Germinal center (tissue), 1 donor: Measurements from ENCODE around the gene ANKRD13B.

Source experiments
- DNase-seq: peaks from one replicate; pipeline ENCODE4 v3.0.0; 2012; ENCODE audit warnings: mixed read lengths, low spot score

The ANKRD13B gene

DNA sequence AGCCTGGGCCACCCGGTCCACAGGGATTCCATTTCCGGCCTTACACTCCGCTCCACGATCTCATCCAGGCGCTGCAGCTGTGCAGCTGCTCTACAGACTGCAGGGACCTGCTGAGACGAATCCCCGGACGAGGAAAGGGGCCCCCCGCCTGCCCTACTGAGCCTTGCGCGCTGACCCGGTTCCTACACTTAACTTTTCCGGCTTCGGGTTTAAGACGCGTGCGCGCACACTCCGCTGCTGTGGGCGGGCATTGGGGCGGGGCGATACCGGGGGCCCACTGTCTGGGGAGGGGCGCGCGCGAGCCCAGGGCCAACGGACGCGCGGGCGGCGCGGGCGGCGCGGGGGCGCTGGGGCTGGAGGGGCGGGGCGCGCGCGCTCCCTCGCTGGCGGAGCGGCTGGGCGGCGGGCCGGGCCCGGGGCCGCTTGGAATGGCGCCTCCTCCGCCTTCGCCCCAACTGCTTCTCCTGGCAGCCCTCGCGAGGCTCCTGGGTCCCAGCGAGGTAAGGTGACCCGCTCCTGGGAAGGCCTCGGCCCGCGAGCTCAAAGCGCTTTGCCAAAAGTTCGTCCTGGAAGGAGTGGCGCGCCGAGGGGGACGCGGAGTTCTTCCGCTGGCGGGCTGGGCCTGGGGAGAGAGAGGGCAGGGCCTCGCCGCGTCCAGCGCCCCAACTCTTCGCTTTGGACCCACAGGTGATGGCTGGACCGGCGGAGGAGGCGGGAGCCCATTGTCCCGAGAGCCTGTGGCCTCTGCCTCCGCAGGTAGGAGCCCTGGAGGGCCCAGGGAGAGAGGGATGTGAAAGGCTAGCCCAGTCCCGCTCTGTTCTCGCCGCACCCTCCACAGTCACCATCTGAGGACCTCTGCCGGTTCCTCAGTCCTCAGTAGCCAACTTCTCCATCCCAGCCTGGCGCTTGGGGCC, 24.3 kb upstream of the ANKRD13B start, which contains the start of gene TP53I13:
Gene TP53I13, plus strand, starts transcription at position 371 of the 914 bp plus-strand sequence. Its CDS starts 58 bp downstream, at position 429.
- peak; percentile 91 for DNase-seq

DNA sequence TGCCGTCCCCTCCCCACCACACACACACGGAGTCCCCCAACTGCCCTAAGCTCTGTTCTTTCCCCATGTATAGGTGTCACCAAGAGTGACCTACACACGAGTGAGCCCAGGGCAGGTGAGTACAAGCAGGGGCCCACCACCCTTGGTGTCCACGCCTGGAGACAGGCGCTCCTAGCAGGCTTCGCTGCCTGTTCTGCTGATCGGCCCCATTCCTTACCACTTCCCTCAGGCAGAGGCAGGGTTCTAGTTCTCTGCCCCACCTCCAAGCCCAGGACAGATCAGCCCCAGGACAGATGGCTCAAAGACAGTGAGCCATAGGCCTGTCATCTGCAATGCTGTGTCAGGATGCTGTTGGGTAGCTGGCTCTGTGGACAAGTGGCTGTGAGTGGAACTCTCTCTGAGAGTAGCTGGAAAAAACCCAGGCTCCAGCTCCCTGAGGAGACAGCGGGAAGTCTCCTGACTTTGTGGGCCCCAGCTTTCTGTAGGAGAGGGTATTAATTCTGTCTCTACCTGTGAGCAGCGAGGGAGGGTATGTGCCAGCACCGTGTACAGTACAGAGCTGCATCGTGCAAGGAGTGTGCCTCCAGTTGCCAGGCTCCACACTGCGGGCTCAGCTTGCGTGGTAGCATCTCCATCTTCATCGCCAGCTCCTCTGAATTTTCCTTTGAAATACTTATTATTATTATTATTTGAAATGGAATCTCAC, 23.5 kb upstream of the ANKRD13B start:
- DNase-seq: no peak

DNA sequence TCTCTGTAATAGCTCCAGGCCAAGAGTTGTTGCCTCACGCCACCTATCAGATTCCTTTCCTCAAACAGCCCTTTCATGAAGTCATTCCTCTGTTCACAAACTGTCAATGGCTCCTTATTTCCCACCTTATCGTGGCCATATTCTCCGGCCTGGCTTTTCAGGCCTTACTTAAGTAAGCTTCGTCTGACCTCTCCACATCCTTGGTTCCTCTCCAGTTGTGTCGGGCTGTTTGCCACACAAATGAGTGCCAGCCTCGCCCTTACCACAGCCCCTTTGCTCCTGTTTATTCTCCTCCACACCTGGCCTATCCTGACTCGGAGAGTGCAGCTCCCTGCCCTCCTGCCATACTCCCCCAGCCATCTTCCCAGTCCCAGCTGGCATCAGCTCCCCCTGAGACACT, 22.4 kb upstream of the ANKRD13B start:
- DNase-seq: no peak

DNA sequence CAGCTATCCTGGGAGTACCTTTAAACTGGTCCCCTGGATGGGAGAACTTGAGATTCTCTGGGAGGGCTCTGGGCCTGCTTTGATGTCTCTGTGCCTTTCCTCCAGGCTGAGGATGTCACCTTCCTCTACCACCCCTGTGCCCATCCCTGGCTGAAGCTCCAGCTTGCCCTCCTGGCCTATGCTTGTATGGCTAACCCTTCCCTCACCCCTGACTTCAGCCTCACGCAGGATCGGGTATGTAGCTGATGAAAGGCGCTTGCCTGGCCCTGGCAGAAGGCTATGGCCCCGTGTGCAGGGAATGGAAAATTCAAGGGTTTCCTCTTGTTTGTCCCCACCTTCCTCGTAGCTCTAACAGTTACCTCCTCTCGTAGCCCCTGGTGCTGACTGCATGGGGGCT, 21.4 kb upstream of the ANKRD13B start:
- DNase-seq: no peak

DNA sequence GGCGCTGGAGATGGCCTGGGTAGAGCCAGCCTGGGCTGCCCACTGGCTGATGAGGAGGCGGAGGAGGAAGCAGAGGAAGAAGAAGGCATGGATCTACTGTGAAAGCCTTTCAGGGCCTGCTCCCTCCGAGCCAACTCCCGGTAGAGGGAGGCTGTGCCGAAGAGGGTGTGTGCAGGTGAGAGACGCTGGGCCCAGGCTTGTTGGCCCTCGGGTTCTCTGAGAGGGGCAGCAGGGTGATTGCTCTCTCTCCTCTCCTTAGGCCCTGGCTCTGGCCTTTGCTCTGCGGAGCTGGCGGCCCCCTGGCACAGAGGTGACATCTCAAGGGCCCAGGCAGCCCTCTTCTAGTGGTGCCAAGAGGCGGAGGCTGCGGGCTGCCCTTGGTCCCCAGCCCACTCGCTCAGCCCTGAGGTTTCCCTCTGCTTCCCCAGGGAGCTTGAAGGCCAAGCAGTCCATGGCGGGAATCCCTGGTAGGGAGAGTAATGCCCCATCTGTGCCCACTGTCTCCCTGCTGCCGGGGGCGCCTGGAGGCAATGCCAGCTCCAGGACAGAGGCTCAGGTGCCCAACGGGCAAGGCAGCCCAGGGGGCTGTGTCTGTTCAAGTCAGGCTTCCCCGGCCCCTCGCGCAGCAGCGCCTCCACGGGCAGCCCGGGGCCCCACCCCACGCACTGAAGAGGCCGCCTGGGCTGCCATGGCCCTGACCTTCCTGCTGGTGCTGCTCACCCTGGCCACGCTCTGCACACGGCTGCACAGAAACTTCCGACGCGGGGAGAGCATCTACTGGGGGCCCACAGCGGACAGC, 20.9 kb upstream of the ANKRD13B start:
- no peak for DNase-seq

DNA sequence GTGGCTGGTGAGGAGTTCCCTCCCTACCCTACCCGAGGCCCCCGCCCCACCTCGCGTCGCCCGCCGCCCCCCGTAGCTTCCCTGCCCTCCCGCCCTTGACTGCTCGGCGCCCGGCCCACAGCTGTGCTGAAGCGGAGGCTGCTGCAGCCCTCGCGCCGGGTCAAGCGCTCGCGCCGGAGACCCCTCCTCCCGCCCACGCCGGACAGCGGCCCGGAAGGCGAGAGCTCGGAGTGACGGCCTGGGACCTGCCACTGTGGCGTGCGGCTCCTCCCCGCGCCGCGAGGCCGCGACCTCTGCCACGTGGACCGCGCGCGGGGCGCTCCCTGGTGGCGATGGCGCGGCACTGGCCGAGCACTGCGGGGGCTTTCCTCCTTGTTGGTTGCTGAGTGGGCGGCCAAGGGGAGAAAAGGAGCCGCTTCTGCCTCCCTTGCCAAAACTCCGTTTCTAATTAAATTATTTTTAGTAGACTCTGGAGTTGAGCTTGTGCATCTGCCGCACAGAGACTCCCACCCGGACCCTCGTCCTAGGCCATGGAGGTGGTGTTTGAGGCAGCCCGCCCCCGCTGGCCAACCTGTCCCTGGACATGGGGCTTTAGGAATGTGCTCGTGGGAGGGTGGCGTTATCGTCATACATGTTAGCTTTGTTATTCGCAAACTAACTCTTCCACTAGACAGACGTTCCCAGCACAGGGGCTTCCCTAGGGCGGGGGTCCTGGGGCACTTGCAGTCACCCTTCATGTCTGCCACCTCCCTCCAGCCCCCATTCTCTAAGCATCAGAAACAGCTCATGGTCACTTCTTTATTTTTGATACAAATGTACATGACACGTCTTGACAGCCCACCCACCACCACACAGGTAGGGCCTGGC, 20.0 kb upstream of the ANKRD13B start:
- DNase-seq: peak; percentile 65

DNA sequence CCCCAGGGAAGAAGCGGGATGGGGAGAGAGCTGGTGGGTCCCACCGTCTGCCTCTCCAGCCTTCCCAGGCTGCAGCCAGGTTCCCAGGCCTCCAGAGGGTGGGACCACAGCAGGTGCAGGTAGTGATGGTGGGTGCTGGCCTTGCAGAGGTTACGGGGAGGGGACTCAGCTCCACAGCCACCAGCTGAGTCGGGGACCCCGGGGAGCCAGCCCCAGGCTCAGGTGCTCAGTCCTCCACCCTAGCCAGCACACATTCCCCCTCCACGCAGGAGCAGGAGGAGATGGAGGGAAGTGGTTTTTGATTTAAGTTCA, 19.4 kb upstream of the ANKRD13B start:
- no peak for DNase-seq

DNA sequence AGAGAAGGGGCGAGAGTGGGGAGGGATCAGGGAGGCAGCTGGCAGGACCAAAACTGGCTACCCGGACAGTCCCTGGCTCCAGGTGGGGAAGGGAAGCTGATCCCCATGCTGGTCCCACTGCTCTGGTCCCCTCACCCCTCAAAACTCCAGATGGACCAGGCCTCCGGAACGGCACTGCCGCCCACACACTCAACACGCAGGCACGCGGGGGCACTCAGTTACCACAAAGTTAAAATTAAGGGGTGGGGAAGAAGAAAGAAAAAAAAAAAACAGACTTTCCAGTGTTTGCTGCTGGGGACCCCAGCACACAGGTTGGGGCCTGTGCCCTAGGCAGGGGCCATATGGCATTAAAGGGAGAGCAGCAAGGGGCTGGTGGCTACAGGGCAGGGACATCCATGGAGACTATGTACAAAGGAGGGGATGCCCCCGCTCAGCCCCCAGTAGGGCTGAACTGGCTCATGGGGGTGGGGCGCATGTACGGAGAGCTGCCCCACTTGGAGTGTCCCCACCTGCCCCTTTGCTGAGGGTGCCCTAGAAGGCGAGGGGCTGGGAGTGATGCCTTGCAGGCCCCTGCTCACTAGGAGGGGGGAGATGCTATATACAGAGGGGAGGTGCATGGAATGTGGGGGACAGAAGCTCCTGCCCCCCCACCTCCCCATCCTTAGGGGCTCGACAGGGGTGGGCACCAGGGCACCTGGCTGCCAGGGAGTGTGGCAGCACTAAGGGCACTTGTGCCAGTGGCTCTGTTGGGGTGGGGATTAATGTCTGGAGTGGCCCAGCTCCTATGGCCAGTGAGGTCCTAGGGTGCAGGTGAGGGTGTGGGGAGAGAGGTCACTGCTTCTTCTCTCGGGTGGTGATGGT, 18.8 kb upstream of the ANKRD13B start:
- DNase-seq: no peak

DNA sequence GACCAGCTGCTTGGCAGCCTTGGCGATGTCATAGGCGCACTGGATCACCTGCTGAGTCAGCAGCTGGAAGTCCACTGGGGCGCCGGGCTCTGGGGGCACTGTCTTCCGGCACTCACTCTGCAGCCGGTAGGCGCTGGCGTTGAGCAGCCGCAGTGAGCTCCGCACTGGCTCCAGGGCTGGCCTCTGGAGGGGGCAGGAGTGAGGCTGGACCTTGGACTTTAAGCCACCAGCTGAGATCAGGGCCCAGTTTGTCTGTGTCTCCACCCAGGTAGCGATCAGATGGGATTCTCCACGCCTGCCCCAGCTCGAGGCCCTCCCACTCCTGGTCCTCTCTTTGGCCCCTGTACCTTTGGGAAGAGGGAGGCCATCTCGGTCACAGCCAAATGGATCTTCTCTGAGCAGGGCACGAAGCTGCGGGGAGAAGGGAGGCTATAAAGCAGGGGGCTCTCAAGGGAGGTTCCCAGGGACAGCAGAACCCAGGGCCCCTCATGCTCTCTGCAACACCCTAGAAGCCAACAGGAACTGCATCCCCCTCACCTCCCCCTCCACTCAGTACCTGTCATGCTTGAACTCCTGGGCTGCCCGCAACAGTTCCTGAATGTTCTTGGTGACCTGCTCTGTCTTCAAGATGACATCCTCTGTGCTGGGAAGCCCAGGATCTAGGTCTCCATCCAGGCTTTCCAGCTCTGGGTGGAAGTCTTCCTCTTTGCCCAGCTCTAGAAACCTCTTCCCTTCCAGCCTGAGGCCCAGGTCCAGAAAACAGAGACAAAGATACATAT, 18.0 kb upstream of the ANKRD13B start:
- DNase-seq: no peak

DNA sequence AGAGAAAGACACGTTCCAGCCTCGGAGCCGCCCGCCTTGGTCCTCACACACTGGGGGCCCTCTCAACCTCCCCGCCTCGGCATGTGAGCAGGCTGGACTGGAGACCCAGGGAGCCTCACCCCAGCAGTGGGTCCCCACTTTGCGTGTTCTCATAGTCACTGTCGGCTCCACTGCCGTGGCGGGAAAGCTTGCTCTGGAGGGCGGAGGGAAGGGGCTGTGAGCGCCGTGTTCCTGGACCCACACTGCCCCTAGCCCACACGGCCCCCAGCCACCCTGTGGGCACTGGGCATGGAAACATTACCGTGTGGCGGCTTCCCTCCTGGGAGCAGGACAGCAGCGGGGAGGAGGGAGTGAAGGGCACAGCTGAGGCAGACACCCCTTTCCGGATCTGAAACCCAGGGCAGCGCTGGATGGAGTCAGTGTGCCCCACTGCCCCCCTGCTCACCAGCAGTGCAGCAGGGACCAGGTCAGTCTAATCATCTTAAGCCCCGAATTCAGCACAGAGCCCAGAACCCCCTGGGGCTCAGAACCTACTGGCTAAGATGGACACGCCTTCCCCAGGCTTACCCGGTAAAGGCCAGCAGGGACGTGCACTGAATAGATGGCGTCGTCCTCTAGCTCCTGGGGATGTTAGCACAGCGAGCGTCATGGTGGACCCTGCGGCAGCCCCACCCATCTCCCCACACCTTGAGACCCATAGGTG, 17.3 kb upstream of the ANKRD13B start:
- no peak for DNase-seq

DNA sequence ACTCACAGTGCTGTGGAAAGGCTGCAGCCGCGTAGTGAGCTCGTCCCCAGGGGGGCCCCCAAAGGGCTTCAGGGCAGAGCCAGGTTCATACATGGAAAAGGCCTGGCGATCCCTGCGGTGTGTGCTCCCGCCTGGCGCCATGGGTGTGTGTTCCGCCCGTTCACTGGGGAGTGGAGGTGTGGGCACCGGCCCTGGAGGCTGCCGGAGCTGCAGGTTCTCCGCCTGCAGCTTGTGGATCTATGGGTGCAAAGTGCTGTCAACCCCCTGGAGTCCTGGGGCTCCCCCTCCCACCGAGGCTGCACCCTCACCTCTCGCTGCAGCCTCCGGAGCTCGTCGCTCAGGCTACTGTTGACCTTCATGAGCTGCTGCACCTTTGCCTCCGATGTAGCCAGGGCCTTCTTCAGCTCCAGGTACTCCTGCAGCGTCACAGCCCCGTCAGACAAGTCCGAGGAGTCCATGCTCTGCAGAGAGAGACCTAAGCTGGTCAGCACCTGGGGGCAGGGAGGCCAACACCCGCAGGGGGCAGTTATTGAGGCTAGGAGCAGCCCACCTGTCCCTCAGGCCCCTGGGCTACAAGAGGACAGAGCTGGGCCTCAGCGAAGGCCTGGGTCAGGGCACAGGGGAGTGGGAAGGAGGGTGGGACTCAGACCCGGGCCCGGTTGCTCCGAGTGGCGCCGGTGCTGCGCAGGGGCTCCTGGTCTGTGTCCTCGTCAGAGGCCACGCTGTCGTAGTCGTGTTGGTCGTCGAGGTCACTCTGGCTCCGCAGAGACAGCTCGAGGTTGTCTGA, 16.5 kb upstream of the ANKRD13B start:
- DNase-seq: no peak

DNA sequence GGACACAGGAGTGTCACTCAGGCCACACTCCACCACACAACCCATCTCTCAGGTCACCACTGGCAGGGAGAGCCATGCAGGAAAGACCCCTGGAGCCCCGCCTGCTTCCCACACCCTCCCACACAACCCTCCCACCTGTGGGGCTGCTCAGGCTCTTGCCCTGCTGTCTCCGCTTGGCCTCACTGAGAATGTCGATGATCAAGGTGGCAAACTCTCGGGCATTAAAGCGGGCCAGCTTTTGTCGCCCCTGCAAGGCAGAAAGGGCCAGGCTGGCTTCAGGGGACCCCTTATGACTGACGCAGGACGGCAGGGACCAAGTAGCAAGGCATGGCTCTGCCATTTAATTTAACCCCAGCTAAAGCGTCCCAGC, 15.9 kb upstream of the ANKRD13B start:
- no peak for DNase-seq

DNA sequence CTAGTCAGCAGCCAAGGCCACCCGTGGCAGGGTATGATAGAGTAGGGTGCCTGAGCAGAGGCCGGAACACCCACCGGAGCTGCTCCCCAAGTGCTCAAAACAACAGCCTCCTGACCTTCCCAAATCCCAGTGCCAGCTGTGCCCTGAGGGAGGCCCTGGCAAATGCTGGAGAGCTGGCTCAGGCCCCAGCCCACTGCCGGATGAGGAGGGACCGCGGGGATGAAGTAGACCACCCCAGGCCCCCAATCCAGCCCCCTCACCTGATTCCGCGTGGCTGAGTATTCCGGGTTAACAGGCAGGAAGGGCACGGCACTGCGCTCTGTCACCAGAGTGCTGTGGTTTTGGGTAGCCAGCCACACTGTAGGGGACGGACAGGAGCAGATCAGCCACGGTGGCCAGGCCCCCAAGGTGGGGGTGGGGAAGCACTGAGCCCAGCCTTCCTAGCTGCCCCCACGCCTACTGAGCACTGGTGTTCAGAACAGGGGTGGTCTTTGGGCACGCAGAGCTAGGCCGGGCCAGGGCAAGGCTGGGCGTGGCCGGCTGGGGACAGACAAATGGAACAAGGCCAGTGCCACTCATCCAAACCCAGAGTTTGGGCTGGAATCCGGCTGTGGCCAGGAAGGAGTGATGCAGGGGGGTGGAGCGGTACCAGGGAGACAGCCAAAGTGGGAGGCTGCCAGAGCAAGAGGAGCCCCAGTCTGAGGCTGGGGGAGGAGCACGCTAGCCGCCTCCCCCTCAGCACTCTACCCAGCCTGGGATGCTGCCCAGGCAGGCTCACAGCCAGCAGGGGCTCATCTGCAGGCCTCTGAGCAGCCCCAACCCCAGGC, 15.3 kb upstream of the ANKRD13B start:
- DNase-seq: no peak

DNA sequence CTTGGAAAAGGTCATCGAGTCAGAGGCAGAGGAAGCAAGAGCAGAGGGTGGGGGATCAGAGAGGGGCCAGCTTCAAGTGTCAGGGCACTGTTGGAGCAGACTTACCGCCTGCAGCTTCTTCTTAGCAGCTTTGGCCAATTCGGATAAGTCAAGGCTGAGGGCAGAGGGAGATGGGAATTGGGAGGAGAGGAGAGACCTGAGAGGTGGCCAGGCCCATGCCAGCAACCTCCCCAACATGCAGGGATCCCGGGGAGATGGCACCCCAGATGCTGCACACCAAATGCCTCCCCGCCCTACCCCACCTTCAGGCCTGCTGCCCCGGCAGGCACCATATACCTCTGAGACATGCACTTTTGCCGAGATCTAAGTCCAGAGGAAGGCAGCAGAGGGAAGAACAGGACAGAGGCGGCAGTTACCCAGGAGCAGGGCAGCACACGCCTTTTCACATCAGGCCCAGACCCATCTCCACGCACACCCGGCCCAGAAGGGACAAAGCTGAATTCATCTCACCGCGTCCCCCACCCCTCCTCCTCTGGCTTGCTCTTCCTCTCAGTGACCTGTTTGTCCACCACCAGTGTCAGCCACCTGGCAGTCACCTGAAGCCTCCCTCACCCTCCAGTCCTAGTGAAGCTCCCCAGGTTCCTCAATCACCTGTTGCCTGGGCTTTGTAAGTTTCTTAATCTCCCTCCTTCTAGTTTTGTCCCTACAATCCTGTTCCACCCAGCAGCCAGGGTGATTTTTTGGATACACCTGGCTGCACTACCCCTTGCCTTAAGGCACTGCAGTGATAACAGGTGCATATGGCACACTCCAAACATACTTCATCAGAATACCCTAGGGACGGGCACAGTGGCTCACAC, 14.1 kb upstream of the ANKRD13B start:
- no peak for DNase-seq

DNA sequence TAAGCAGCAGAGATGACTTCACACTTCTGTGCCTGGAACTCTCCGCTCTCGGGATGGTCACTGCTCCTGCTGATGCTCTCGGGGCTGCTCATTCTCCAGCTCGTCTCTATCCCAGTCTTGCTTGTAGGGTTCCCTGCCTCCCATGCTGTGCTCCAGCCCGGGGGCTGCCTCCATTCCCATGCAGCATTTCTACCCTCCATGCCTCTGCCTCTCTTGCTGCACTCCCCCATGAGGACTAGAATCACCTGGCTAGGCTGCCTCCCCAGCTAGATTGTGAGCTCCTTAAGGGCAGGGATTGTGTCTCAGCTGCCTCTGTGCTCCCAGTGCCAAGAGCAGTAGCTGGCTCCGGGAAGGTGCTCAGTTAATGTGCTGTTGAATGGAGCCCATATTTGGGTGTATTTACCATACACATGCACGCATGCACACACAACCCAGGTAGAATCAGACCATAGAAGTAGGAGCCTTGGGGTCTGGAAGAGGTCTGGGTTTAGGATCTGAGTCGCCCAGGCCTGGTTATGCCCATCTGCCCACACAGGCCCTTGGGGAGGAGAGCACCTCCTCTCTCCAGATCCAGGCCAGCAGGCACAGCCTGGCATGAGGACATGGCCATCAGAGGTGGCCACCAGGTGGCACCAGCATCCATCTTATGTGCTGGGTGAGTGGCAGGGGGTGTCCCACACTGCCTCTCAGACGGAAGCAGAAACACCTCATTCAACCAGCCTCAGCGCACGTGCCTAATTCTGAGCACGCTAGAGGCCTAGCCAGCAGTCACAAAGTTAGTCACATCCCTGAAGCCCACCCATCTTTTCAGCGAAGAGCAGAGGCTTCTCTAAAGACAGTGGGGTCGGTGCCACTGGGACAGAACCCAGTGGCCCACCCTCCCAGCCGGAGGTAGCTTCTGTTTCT, 12.8 kb upstream of the ANKRD13B start:
- peak; percentile 90 for DNase-seq
